OCI-LY3 (cell line): Measurements from ENCODE around the gene FHOD3.

Experiments used
- H2AFZ ChIP-seq: fragments of 200-600, 300-600 bp; shearing (Covaris generic); 2 replicates; pipeline ENCODE4 v1.6.0; 2014; ENCODE audit warnings: antibody characterized with exemption, low read depth, low read length
- H3K27ac ChIP-seq: fragments of 200-600, 300-600 bp; sonication (generic); 2 replicates; pipeline ENCODE4 v1.5.1; 2014; ENCODE audit warnings: mild to moderate bottlenecking, low read length, moderate library complexity, mixed read lengths
- H3K27me3 ChIP-seq: fragments of 200-600, 300-600 bp; sonication (generic); 2 replicates; pipeline ENCODE4 v1.6.1; 2014; ENCODE audit warnings: low read depth, low read length, mixed read lengths
- H3K36me3 ChIP-seq: fragments of 200-600, 300-600 bp; sonication (generic); replicated peaks from 2 replicates; pipeline ENCODE3; 2014; ENCODE audit warnings: low read depth, low read length, mixed read lengths
- H3K4me1 ChIP-seq: fragments of 300-600, 200-600 bp; sonication (generic); 2 replicates; pipeline ENCODE4 v1.6.1; 2014; ENCODE audit warnings: low read length, mixed read lengths
- H3K4me2 ChIP-seq: fragments of 200-600, 300-600 bp; sonication (generic); 2 replicates; pipeline ENCODE4 v1.6.1; 2014; ENCODE audit warnings: low read length, mixed read lengths
- H3K4me3 ChIP-seq: fragments of 300-600, 200-600 bp; sonication (generic); 2 replicates; pipeline ENCODE4 v1.5.1; 2014; ENCODE audit warnings: antibody characterized with exemption, mild to moderate bottlenecking, low read length, moderate library complexity
- H3K79me2 ChIP-seq: fragments of 300-600, 200-600 bp; shearing (Covaris generic); 2 replicates; pipeline ENCODE4 v1.6.1; 2014; ENCODE audit warnings: mild to moderate bottlenecking, low read length, mixed read lengths
- H3K9ac ChIP-seq: fragments of 300-600, 200-600 bp; shearing (Covaris generic); 2 replicates; pipeline ENCODE4 v1.6.0; 2014; ENCODE audit warnings: mild to moderate bottlenecking, low read length, moderate library complexity
- H3K9me3 ChIP-seq: fragments of 200-600, 300-600 bp; shearing (Covaris generic); 2 replicates; pipeline ENCODE4 v1.6.1; 2014; ENCODE audit warnings: low read length, mixed read lengths; ENCODE audit not compliant: insufficient read depth
- H4K20me1 ChIP-seq: fragments of 200-600, 300-600 bp; sonication (generic); 2 replicates; pipeline ENCODE4 v1.6.1; 2016; ENCODE audit warnings: low read length, mixed read lengths; ENCODE audit not compliant: insufficient read depth
- CTCF ChIP-seq: fragments of 200-600, 300-600 bp; sonication (generic); IDR thresholded peaks from 2 replicates; pipeline ENCODE4 v1.5.1; 2014; ENCODE audit warnings: antibody characterized with exemption, low read length, low read depth
- EZH2phosphoT487 ChIP-seq: fragments of 200-600 bp; shearing (Covaris generic); IDR thresholded peaks from 2 replicates; pipeline ENCODE4 v1.6.1; 2018; ENCODE audit warnings: antibody characterized with exemption, mixed run types, low read depth

FHOD3 gene

DNA sequence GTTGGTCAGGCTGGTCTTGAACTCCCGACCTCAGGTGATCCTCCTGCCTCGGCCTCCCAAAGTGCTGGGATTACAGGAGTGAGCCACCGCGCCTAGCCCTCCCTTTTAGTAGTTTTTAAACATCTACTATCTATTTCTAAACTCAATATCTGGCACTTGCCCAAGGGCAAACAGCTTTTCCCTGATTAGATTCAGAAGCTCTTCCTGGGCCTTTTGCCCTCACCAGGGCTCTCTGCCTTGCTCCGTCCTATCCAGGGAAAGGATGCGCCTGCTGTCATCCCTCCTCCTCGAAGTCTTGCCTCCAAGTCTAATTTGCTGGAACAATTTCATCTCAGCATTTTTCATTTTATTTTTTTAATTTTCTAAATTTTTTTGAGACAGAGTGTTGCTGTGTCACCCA is 41.4 kb upstream of the FHOD3 start:
- no peaks in the 10 kb centered on the region for H3K4me1 ChIP-seq
- no peak overlapping the region for H3K27ac ChIP-seq
- no peaks in the 10 kb centered on the region for H3K27me3 ChIP-seq
- H3K36me3 ChIP-seq, result no peaks in the 10 kb centered on the region
- no peak overlapping the region for H2AFZ ChIP-seq
- no peaks in the 10 kb centered on the region for H3K9me3 ChIP-seq
- no peak overlapping the region for H3K4me3 ChIP-seq
- TF ChIP-seq CTCF (no peak), EZH2phosphoT487 (no peak)
- no peak overlapping the region for H3K4me2 ChIP-seq
- H3K79me2 ChIP-seq, result no peaks in the 10 kb centered on the region
- no peak overlapping the region for H3K9ac ChIP-seq
- no peaks in the 10 kb centered on the region for H4K20me1 ChIP-seq

DNA sequence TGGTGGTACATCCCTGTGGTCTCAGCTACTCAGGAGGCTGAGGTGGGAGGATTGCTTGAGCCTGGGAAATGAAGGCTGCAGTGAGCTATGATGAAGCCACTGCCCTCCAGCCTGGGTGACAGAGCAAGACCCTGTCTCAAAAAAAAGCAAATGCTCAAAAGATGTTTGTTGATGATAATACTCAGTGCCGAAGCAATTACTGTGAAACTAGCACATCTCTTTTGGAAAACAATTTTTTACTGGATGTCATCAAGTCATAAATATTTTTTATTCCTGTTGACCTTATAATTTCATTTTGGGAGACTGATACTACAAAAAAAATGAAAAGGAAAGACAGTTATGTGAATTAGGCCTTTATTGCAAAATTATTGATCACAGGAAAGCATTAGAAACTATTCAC is 34.5 kb upstream of the FHOD3 start:
- H3K27ac ChIP-seq, result no peak overlapping the region
- H3K9me3 ChIP-seq, result no peaks in the 10 kb centered on the region
- H3K4me2 ChIP-seq, result no peak overlapping the region
- H3K4me1 ChIP-seq, result no peaks in the 10 kb centered on the region
- no peak for TF ChIP-seq EZH2phosphoT487
- no peak overlapping the region for H3K9ac ChIP-seq
- H4K20me1 ChIP-seq, result no peaks in the 10 kb centered on the region
- H3K27me3 ChIP-seq, result no peaks in the 10 kb centered on the region
- no peaks in the 10 kb centered on the region for H3K36me3 ChIP-seq
- no peaks in the 10 kb centered on the region for H3K79me2 ChIP-seq
- H3K4me3 ChIP-seq, result no peak overlapping the region
- no peak overlapping the region for H2AFZ ChIP-seq

- Histone ChIP-seq H3K27me3 (no peaks in the 10 kb centered on the region), H3K9ac (no peak overlapping the region), H3K36me3 (no peaks in the 10 kb centered on the region), H3K27ac (no peak overlapping the region), H3K4me2 (no peak overlapping the region), H3K79me2 (no peaks in the 10 kb centered on the region), H4K20me1 (no peaks in the 10 kb centered on the region), H3K9me3 (no peaks in the 10 kb centered on the region), H3K4me3 (no peak overlapping the region), H2AFZ (no peak overlapping the region), H3K4me1 (no peaks in the 10 kb centered on the region)
- TF ChIP-seq CTCF (no peak), EZH2phosphoT487 (no peak)
Measured at GRCh38 chr18:36264283-36264682, 33.2 kb upstream of the FHOD3 start.

DNA sequence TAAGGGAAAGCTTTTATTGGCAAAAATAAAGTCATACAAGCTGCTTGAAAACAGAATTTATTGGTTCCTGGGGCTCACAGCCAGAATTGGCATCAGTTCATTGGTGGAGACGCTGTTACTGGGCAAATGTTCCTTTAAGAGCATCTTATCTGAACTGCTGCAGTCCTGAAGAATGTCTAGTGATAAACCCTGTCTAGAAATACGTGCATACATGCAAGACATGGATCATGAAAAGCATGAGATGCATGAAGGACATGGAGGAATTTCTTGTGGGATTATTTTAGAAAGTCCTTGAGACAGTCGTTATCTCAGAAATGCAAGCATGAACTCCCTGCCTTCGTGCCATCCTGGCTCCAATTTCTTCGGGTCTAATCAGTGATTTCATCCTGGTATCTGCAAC is 32.5 kb upstream of the FHOD3 start:
- Histone ChIP-seq H3K4me3 (no peak overlapping the region), H3K9ac (no peak overlapping the region), H4K20me1 (no peaks in the 10 kb centered on the region), H3K27me3 (no peaks in the 10 kb centered on the region), H3K9me3 (no peaks in the 10 kb centered on the region), H3K27ac (no peak overlapping the region), H3K4me2 (no peak overlapping the region), H3K79me2 (no peaks in the 10 kb centered on the region), H2AFZ (no peak overlapping the region), H3K4me1 (no peaks in the 10 kb centered on the region), H3K36me3 (no peaks in the 10 kb centered on the region)
- TF ChIP-seq CTCF, result no peak

DNA sequence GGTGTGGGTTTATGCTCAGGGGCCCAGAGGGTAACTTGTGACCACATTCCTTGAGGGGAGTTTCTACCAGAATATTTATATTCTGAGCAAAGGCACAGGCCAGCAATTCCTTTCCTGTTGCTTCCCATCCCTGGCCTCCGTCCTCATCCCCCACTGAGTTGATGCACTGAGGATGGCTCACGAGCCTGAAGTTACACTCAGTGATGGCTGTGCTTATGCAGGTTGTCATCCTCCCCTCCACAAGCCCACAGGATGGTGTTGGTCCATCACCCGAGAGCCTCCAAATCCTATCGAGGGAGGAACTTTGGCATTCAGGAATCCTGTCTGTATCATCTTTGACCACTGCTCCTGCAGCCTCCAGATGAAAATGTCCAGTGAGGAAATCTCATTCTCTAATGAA is 28.4 kb upstream of the FHOD3 start:
- no peak for TF ChIP-seq CTCF
- TF ChIP-seq EZH2phosphoT487, result no peak
- no peak overlapping the region for H3K4me3 ChIP-seq
- H4K20me1 ChIP-seq, result no peaks in the 10 kb centered on the region
- H3K27ac ChIP-seq, result no peak overlapping the region
- no peaks in the 10 kb centered on the region for H3K36me3 ChIP-seq
- H3K27me3 ChIP-seq, result no peaks in the 10 kb centered on the region
- no peak overlapping the region for H2AFZ ChIP-seq
- H3K4me2 ChIP-seq, result no peak overlapping the region
- no peak overlapping the region for H3K9ac ChIP-seq
- no peaks in the 10 kb centered on the region for H3K4me1 ChIP-seq
- H3K9me3 ChIP-seq, result no peaks in the 10 kb centered on the region
- H3K79me2 ChIP-seq, result no peaks in the 10 kb centered on the region
